NCI-H460 (cell line): ENCODE data around the gene UBQLN4. TPM values are rescaled to one million over a fixed set of nuclear protein-coding genes. Genes with fewer than 3 reads are reported as not detected.
"Not testable (repeated sequence)": the region's sequence is repeated elsewhere in the genome, so short reads cannot be mapped to it uniquely, and the experiment has no call there.

Experiments
- DNase-seq: peaks from one replicate; pipeline ENCODE4 v3.0.0-alpha.2; 2016; ENCODE audit warnings: low read depth; ENCODE audit errors: extremely low read depth
- total RNA-seq: library from RNA; depleted of rRNA; stranded (reverse); fragments of >200 nt; shearing (Covaris generic); gene quantifications from 2 replicates; pipeline ENCODE4 v1.2.3, GENCODE V29; 2014

UBQLN4 gene
- total RNA-seq, 1 experiment from 2014 or later, result 45.5 TPM

- no peak for DNase-seq
These were observed 11.0 kb upstream of the UBQLN4 start for GRCh38 chr1:156064615-156065014.

GRCh38 chr1:156063997-156064285, 10.3 kb upstream of the UBQLN4 start:
- no peak for DNase-seq

- no peak for DNase-seq
These were observed 8.6 kb upstream of the UBQLN4 start for GRCh38 chr1:156062189-156062588.

- no peak for DNase-seq
These were observed 7.5 kb upstream of the UBQLN4 start, which contains the start of gene RAB25 for GRCh38 chr1:156060937-156061636. RAB25 (plus strand) TSS chr1:156061160; CDS start chr1:156061401, 241 bp downstream.

- no peak for DNase-seq
These were observed 2.8 kb upstream of the UBQLN4 start for GRCh38 chr1:156056326-156056849.

- DNase-seq, result no peak
These were observed 1.9 kb upstream of the UBQLN4 start for GRCh38 chr1:156055281-156056048.

GRCh38 chr1:156054500-156055280, 1.1 kb upstream of the UBQLN4 start, which contains the start of gene LAMTOR2:
LAMTOR2 (plus strand) TSS chr1:156054782; CDS start chr1:156054890, 108 bp downstream.
- peak; percentile 99 for DNase-seq

GRCh38 chr1:156052862-156053767, 483 bp downstream of the UBQLN4 start:
- peak; percentile 66 for DNase-seq

GRCh38 chr1:156051011-156051725, 2.4 kb downstream of the UBQLN4 start:
- DNase-seq, result no peak

GRCh38 chr1:156050376-156050775, 3.2 kb downstream of the UBQLN4 start:
- no peak for DNase-seq

GRCh38 chr1:156048663-156049258, 4.8 kb downstream of the UBQLN4 start:
- no peak for DNase-seq

GRCh38 chr1:156045076-156045475, 8.5 kb downstream of the UBQLN4 start:
- no peak for DNase-seq

- DNase-seq, result no peak
These were observed 10.8 kb downstream of the UBQLN4 start for GRCh38 chr1:156042828-156043227.

- DNase-seq, result not testable (repeated sequence)
These were observed 18.6 kb downstream of the UBQLN4 start for GRCh38 chr1:156034991-156035390.

GRCh38 chr1:156033011-156033410, 20.6 kb downstream of the UBQLN4 start:
- no peak for DNase-seq

GRCh38 chr1:156026588-156026987, 27.0 kb downstream of the UBQLN4 start:
- DNase-seq, result no peak

GRCh38 chr1:156025876-156026275, 27.7 kb downstream of the UBQLN4 start:
- DNase-seq, result peak; percentile 50

- DNase-seq, result no peak
These were observed 28.8 kb downstream of the UBQLN4 start for GRCh38 chr1:156024801-156025200.

GRCh38 chr1:156021954-156022353, 31.6 kb downstream of the UBQLN4 start:
- no peak for DNase-seq
